GM21619 (cell line): ENCODE measurements around the gene RNF150.
"Not testable (repeated sequence)": the region's sequence is repeated elsewhere in the genome, so short reads cannot be mapped to it uniquely, and the experiment has no call there.

Experiments used
- ATAC-seq: cut with Tn5 transposase; IDR thresholded peaks from one replicate; pipeline ENCODE4 v1.9.1; 2021; ENCODE audit not compliant: unreplicated experiment

Gene RNF150

GRCh38 chr4:141078871-141079270, 54.4 kb downstream of the RNF150 start:
- no peak for ATAC-seq

DNA sequence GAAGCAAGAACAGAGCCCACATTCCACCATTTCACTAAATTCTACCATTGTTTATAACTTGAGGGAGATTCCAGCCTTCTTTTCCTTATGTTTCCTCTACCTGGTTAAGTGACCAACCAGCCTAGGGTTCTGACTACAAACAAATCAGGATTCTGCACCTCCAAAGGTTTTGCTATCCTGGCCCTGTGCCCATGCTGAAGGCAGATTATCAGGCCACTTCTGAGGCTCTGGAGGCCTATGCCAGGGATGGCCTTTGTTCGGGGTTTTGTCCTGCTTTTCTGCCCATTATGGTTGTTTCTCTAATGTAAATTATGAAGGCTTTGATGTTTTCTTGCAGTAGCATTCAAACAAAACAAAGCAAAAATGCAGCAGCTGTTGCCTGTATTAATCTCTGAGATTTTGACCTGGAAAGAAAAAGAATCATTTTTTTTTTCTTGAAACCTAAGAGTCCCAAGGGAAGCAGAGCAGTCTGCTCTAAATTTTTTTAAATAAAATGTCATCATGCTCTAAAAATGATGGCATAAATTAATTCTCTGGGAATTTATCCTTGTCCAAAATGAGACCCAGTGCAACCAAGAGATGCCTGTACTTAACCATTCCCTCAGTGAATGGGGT, 55.6 kb downstream of the RNF150 start:
- ATAC-seq = no peak

GRCh38 chr4:141075553-141075952, 57.7 kb downstream of the RNF150 start:
- no peak for ATAC-seq

DNA sequence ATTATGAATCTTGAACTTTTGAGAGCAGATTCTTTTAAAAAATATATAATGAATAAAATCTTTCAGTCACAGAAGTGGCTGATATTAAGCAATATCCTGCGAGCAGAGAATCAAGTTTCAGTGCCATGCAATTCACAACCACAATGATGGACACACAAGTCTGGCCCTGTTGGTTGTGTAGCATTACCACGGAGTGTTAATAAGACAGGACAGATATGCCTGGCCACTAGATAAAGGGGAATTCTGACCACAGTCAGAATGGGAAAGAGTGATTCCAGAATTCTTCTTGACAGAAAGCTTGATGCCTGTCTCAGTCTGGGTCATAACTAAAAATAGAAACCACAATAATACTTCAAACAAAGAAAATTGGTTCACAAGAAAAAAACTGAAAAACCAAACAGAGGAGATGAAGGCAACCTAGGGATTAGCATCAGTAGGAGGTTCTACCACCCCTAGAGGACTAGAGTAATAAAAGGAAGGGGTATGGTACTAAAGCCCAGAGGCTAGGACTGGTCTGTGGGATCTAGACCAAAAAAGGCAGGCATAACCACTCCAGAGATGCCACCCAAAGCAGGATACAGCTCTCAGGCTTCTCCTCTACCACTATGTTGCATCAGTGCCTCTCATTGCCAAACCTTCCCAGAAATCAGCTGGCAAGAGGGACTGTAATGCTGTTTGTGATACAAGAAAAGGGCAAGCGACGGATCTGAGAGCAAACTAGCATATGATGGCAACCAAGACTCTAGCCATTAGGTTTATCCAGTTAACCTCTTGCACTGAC, 59.0 kb downstream of the RNF150 start:
- ATAC-seq = no peak

GRCh38 chr4:141066690-141067089, 66.6 kb downstream of the RNF150 start:
- no peak for ATAC-seq

- ATAC-seq = no peak
Observed at GRCh38 chr4:141065872-141066271, 67.4 kb downstream of the RNF150 start.

DNA sequence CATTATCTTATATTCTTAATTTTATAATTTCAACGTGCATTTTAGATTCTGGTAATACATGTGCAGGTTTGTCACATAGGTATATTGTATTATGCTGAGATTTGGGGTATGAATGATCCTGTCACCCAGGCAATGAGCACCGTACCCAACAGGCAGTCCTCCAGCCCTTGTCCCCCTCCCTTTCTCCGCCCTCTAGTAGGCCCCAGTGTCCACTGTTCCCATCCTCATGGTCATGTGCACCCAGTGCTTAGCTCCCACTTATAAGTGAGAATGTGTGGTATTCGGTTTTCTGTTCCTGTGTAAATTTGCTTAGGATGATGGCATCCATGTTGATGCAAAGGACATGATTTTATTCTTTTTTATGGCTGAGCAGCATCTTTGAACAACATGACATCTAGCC, 70.6 kb downstream of the RNF150 start:
- no peak for ATAC-seq

- ATAC-seq = no peak
Observed at GRCh38 chr4:141058591-141059512, 74.4 kb downstream of the RNF150 start.

DNA sequence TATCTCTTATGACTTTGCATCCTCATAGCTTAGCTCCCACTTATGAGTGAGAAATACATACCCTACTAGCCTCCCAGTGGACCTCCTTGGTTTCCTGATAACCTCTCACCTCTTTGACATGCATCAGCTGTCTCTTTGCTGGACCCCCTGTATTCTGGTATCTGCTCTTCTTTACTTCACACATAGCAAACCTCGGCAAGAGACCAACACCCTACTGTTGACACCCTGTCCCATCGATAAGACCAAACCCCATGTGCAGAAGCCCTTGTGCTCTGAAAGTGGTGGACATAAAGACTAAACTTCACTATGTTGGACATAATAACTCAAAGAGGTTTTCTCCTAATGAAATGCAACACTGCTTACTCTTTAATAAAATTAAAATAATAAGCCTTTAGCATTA, 75.7 kb downstream of the RNF150 start:
- ATAC-seq = no peak

DNA sequence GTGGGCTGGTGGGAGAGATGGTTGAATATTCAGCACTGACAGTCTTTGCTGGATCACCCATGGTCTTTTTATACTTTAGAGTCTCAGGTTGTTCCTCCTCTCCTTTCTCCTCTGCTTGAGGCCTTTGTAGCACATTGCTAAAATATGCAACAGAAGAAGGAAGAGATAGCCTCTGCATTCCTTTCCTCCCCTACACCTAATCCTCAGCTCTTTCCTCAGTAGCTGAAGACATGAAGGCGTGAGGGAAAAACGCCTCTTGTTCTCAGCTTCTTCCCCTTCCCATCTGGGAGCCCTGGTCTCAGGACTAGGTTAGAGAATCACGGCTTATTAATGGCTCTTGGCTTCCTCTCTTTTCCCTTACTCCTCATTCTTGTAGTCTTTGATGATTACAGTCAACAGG, 76.8 kb downstream of the RNF150 start:
- ATAC-seq = no peak

GRCh38 chr4:141054446-141054845, 78.8 kb downstream of the RNF150 start:
- no peak for ATAC-seq

- not testable (repeated sequence) for ATAC-seq
Observed at GRCh38 chr4:141050999-141051398, 82.3 kb downstream of the RNF150 start.

GRCh38 chr4:141047228-141047884, 85.9 kb downstream of the RNF150 start:
- ATAC-seq = no peak

DNA sequence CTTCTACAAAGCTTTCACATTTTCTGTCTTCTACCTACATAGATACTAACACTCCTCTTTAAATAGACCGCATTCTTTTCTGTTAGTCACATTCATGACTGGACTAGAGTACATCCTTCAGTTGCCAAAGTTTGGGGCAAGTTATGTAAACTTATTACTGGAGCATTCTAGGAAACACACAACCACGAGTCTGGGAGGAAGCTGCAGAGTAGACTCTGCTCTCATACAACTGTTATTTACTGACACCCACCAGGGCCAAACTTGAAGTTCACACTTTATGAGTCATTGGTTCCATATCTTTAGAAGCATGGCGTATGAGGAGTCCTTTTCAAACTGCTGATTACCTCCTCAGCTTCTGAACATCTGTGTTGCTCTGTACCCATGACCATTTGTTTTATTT, 87.0 kb downstream of the RNF150 start:
- no peak for ATAC-seq

DNA sequence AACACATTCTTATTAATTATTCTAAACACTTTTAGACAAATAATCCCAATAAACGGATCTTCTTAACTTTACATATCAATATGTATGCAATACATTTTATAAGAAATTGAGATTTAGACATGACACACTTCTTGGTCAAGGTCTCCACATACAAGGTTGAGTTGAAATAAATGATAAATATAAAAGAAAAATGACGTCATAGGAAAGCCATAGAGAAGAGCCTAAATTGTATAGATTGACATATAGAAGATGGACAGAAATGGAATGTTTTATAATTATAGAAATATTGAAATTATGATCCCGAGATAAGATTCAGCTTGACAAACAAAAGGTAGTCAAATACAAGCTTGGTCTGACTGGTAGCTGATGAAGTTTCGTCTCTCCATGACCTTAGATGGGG, 87.4 kb downstream of the RNF150 start:
- no peak for ATAC-seq

DNA sequence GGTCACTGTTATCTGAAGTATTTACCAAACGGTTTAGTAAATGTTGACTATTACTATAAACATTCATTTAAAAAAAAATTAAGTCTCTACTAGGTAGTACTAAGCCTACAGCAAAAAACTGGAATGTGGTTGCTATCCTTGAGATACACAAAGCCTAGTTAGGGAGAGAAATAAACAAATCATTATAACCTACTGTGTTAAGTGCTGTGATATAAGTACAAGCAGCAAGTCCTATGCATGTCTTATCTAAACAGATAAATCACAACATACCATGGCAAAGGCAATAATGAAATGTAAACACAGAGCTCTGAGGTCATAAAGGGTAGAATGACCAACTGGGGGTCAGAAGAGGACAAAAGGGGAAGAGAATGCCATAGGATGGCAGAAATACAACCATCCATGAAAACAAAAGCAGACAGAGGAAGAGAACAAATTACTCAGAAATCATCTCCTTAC, 92.2 kb downstream of the RNF150 start:
- no peak for ATAC-seq

DNA sequence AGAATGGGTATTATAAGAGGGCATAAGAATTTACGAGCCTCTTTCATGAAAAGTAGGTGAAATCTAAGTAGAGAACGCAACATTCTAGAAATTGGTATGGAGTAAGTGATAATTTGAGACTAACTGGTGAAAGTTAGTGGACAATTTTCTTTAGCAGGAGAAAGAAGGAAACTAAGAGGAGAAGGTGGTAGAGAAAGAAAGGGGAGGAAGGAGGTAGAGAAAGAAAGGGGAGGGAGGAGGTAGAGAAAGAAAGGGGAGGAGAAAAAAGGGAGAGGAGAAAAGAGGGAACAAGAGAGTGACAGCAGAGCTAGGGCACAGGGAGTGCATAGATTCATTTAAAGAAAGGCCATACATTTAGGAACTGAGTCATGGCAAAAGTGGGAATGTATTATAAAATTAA, 94.1 kb downstream of the RNF150 start:
- no peak for ATAC-seq

GRCh38 chr4:141038428-141038827, 94.8 kb downstream of the RNF150 start:
- ATAC-seq = no peak

DNA sequence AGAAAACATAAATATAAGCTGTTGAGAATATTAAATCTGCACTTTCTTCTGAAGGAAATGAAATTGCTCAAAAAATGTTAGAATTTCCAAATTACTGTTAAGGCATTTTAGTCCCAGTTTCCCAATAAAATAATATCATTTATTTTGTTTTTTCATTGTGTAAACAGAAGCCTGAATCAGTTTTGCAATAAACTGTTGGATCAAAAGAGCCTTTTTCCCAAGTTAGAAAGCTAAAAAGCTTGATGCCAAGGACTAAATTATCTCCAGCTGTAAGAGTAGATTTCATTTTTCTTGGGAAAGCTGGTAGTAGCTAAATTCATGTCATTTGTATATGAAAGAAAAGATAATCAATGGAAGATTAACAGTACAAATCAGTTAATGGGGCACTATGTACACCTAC, 95.8 kb downstream of the RNF150 start:
- no peak for ATAC-seq

DNA sequence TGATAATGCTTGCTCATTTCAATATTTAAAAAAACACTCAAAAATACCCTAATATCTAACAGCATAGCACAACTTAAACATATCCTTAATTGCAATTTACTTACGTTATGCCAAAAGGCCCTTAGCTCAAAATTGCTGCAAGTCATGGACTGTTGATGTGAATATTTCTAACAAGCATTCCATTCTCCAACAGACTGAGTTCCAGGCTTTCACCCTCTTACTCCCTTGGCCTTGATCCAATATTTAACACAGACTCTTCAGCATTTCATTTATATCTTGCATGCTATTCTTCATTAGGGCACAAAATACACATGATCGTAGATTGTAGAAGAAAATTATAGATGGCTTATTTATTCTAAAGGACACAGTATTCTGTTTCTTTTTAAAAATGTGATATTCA, 96.5 kb downstream of the RNF150 start:
- ATAC-seq = no peak

DNA sequence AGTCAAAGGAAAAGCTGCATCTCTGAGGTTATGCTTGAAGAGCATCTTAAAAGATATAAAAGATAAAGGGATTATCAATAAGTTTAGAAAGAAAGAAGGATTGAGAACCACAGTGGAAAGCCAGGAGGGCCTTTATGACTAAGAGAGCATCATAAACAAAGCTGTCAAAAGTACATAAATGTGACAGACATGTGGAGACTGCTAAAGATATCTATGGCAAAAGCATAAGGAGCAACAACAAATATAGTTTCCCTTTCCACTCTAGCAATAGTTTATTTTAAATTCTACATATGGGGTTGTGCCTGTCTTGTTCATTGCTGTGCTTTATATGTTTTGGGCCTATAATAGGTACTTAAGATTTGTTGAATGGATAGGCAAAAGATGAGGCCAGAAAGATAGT, 97.3 kb downstream of the RNF150 start:
- ATAC-seq = no peak
